ENCODE results near the gene CCER1. TPM values are rescaled to one million over a fixed set of nuclear protein-coding genes. Genes with fewer than 3 reads are reported as not detected.

CCER1 gene
- total RNA-seq, 1 donor from 2014 or later: not detected

GRCh38 chr12:90964616-90965015 lies 9.6 kb upstream of the CCER1 start:
- no peak for ATAC-seq

- no peak for ATAC-seq
Measured at GRCh38 chr12:90963946-90964345, 9.0 kb upstream of the CCER1 start.

GRCh38 chr12:90961154-90961553 lies 6.2 kb upstream of the CCER1 start:
- no peak for ATAC-seq

- ATAC-seq: no peak
Measured at GRCh38 chr12:90959538-90960139, 4.7 kb upstream of the CCER1 start.

GRCh38 chr12:90959032-90959431 lies 4.1 kb upstream of the CCER1 start:
- no peak for ATAC-seq

GRCh38 chr12:90958347-90958746 lies 3.4 kb upstream of the CCER1 start:
- ATAC-seq: no peak

GRCh38 chr12:90954428-90954827 lies 548 bp downstream of the CCER1 start:
- ATAC-seq: no peak

- no peak for ATAC-seq
Measured at GRCh38 chr12:90953956-90954421, 987 bp downstream of the CCER1 start.

GRCh38 chr12:90951432-90952105 lies 3.4 kb downstream of the CCER1 start:
- no peak for ATAC-seq

GRCh38 chr12:90947869-90948268 lies 7.1 kb downstream of the CCER1 start:
- no peak for ATAC-seq

- ATAC-seq: no peak
Measured at GRCh38 chr12:90945070-90945649, 9.8 kb downstream of the CCER1 start.

GRCh38 chr12:90943255-90943654 lies 11.7 kb downstream of the CCER1 start:
- ATAC-seq: no peak

GRCh38 chr12:90940872-90941499 lies 14.0 kb downstream of the CCER1 start:
- ATAC-seq: peak; percentile 60

- ATAC-seq: no peak
Measured at GRCh38 chr12:90939382-90939781, 15.6 kb downstream of the CCER1 start.

GRCh38 chr12:90938451-90938850 lies 16.5 kb downstream of the CCER1 start:
- ATAC-seq: peak; percentile 83

- ATAC-seq: no peak
Measured at GRCh38 chr12:90937651-90938050, 17.3 kb downstream of the CCER1 start.

- no peak for ATAC-seq
Measured at GRCh38 chr12:90936230-90937005, 18.6 kb downstream of the CCER1 start.

GRCh38 chr12:90925562-90925961 lies 29.4 kb downstream of the CCER1 start:
- no peak for ATAC-seq

GRCh38 chr12:90924406-90924805 lies 30.6 kb downstream of the CCER1 start:
- no peak for ATAC-seq

- peak; percentile 62 for ATAC-seq
Measured at GRCh38 chr12:90922145-90922627, 32.8 kb downstream of the CCER1 start.

GRCh38 chr12:90921536-90921935 lies 33.4 kb downstream of the CCER1 start:
- no peak for ATAC-seq

GRCh38 chr12:90920222-90920621 lies 34.8 kb downstream of the CCER1 start:
- no peak for ATAC-seq

GRCh38 chr12:90917431-90917830 lies 37.5 kb downstream of the CCER1 start:
- ATAC-seq: no peak
